ENCODE data around the gene CALHM6.

Gene CALHM6

DNA sequence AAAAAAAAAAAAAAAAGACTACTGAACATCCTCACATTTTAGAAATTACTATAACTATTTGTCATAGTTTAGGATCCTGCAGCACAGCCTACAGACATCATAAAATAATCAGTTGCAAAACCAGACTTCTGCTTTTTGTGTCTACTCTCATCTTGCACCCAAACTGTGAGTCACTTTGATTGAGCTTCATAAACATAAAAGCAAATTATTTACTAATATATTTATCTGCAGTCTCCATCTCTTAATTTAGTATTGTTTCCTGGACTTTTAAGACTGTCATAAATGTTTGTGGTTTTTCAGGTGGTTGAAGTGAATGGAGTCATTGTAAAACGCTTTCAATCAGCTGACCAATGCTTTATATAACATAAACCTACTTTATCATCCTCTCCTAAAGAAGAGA lies 14.8 kb upstream of the CALHM6 start:
- no peak for DNase-seq

DNA sequence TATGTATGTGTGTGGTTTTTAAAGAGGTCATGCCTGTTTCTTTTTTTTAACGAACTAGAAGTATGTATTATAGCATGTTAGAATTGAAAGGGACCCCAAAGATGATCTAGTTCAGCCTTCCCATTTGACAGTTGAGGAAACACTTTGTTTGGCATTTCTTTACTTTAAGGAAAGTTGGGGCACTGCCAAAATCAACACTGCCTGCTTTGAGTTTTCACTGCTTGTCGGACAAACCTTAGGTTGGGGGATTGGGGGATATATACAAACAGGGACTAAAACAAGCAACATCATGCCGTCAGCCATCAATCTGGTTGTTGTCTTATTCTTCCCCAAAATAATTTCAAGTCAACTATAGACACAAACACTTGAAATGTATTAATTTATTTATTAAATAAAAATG lies 14.1 kb upstream of the CALHM6 start:
- no peak for DNase-seq

GRCh38 chr6:116447496-116448011 lies 13.6 kb upstream of the CALHM6 start:
- DNase-seq = no peak

- DNase-seq = no peak
Observed at GRCh38 chr6:116449565-116449964, 11.6 kb upstream of the CALHM6 start.

- DNase-seq = no peak
Observed at GRCh38 chr6:116450185-116450710, 10.9 kb upstream of the CALHM6 start.

DNA sequence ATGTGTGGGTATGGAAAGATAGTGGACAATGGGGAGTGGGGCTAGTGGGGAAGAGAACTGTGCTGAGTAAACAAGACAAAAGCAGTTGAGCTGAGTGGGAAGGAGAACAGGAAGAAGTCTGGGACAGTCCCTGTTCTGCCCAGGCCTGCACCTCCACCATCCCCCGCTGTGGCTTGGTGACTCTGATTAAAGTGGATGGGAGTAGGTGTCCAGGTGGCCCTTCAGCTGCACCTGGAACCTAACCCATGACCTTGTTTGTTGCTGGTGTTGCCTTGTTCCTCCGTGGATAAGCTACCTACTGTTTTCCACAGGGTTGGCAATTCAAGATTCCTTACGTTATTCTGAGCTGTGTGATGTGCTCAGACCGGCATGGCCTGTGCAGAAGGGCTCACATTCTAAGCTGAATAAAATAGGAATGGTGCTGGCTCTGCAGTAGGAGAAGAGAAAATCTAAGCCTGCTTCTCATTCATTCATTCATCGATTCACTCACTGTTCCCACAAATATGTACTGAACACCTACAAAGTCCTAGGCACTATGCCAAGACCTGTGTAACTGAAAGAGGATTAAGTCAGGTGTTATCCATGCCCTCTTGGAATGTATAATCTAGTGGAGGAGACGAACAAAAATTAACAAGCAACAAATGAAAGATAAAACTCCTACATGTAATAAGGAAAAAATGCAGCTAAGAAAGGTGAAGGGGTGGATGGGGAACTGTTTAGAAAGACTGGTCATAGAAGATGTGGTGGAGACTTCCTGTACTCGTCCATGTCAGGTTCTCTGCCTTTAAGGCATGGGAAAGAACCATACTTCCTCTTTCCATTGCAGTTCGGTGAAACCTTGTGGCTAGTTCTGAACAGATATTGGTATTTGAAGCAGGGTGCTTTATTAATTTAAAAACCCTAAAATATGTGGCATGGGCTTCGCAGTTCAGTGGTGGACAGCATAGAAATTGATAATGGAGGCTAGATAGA lies 10.1 kb upstream of the CALHM6 start:
- no peak for DNase-seq

DNA sequence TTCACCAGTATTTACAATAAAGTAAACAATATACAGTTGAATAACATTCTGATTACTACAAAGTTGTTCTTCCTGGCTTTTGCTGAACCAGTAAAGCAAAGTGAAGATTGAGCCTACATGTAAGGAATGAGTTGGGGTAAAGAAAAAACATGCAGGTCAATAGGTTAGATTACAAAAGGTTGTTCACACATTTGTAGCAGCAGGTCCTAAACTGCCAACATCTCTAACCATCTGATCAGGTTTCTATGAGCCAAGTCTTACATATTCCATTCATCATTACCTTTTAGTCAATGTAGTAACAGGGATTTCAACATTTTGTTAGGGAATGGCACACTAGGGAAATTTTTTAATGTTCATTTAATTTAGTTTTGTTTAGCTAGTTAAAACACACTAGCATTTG lies 9.3 kb upstream of the CALHM6 start:
- DNase-seq = no peak

GRCh38 chr6:116452531-116452930 lies 8.6 kb upstream of the CALHM6 start:
- no peak for DNase-seq

GRCh38 chr6:116456106-116456505 lies 5.1 kb upstream of the CALHM6 start:
- DNase-seq = no peak

- DNase-seq = no peak
Observed at GRCh38 chr6:116456927-116457326, 4.2 kb upstream of the CALHM6 start.

DNA sequence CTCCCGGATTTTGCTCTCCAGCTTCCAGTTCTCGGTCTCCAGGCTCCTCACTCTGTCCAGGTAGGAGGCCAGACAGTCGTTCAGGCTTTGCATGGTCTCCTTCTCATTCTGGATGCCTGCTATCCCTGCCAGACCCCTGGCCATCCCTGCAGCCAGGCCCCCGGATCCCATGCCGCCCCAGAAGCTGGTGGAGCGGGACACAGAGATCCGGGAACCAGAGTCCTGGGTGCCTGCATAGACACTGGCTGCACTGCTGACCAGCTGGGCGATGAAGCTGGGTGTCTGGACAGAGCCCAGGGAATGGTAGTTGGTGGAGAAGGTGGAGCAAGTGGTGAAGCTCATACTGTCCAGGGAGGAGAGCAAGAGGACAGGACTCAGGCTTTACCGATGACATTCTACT lies 2.9 kb upstream of the CALHM6 start:
- no peak for DNase-seq

GRCh38 chr6:116459927-116460326 lies 1.2 kb upstream of the CALHM6 start:
- DNase-seq = no peak

DNA sequence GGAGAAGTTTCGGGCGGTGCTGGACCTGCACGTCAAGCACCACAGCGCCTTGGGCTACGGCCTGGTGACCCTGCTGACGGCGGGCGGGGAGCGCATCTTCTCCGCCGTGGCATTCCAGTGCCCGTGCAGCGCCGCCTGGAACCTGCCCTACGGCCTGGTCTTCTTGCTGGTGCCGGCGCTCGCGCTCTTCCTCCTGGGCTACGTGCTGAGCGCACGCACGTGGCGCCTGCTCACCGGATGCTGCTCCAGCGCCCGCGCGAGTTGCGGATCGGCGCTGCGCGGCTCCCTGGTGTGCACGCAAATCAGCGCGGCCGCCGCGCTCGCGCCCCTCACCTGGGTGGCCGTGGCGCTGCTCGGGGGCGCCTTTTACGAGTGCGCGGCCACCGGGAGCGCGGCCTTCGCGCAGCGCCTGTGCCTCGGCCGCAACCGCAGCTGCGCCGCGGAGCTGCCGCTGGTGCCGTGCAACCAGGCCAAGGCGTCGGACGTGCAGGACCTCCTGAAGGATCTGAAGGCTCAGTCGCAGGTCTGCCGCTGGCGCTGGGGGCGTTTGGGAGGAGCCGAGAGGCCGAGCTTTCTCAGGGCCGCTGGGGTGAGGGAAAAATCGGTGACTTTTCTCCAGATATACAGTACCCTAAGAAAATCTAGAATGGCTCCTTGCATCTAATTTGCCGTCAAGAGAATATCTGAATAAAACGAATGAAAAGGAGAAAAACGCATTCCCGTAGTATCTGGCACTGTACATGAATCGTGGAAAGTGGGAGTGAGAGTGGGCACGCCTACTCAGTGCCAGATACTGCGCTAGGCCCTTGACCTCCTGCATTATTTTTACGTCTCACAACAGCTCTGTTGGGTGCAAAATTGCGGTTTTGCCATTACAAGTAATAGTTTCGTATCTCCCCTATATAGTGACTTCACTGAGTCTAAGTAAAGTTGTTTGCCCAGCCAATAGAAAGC lies 1.0 kb downstream of the CALHM6 start:
- peak; percentile 5 for DNase-seq

DNA sequence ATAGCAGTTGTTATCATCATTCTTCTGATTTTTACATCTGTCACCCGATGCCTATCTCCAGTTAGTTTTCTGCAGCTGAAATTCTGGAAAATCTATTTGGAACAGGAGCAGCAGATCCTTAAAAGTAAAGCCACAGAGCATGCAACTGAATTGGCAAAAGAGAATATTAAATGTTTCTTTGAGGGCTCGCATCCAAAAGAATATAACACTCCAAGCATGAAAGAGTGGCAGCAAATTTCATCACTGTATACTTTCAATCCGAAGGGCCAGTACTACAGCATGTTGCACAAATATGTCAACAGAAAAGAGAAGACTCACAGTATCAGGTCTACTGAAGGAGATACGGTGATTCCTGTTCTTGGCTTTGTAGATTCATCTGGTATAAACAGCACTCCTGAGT lies 2.1 kb downstream of the CALHM6 start:
- DNase-seq = no peak

- no peak for DNase-seq
Observed at GRCh38 chr6:116465246-116465645, 4.1 kb downstream of the CALHM6 start.

- no peak for DNase-seq
Observed at GRCh38 chr6:116467096-116467495, 5.9 kb downstream of the CALHM6 start.

DNA sequence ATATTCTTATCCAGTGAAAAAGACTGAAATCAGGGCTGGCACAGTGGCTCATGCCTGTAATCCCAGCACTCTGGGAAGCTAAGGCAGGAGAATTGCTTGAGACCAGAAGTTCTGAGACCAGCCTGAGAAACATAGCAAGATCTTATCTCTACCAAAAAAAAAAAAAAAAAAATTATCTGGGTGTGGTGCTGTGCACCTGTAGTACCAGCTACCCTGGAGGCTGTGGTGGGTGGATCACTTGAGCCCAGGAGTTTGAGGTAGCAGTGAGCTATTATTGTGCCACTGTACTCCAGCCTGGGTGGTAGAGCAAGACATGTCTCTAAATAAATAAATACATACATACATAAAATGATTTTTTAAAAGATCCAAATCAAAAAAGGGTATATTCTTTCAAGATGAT lies 6.3 kb downstream of the CALHM6 start:
- no peak for DNase-seq

DNA sequence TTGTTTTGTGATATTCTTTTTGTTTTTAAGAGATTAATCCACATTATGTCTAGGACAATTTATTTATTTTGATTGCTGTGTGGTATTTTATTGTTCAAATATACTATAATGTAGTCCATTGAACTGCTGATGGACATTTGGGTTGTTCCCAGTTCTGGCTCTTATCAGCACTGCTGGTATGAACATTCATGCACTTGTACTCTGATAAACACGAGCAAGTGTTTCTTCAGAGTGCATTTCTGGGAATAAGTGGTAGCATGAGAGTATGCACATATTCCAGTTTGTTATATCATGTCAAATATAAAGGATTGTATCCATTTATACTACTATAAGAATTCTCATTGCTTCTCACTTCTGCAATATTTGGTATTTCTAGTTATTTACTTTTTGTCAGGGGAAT lies 7.1 kb downstream of the CALHM6 start:
- DNase-seq = no peak

GRCh38 chr6:116471531-116471930 lies 10.4 kb downstream of the CALHM6 start:
- DNase-seq = no peak

- no peak for DNase-seq
Observed at GRCh38 chr6:116472706-116473105, 11.5 kb downstream of the CALHM6 start.

DNA sequence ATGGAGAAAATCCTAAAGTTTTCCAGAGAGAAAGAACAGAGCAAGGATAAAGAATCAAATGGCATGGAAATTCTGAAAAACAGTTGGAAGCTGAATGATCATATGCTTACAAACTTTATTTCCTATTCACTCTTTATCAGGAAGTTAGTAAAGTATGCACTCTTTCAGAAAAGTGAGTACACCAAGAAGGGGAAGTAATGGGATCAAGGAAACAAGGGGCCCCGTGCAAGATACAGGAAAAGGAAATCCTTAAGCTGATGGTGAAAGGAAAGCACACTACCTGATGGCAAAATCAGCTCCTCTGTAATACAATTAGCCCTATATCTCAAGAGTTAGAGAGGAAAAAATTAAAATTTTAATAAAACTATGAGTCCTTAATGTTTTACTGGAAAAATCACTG lies 14.0 kb downstream of the CALHM6 start:
- no peak for DNase-seq

GRCh38 chr6:116476002-116476678 lies 15.0 kb downstream of the CALHM6 start:
- no peak for DNase-seq

- no peak for DNase-seq
Observed at GRCh38 chr6:116482780-116483179, 21.6 kb downstream of the CALHM6 start.

Measured in effector CD8-positive, alpha-beta T cell (primary cell).